ENCODE measurements around the gene CCN5.

The CCN5 gene

GRCh38 chr20:44742304-44743079 lies 27.3 kb downstream of the CCN5 start:
- DNase-seq (ENCODE audit: low read depth) = no peak
- TF ChIP-seq, protein P1, sequence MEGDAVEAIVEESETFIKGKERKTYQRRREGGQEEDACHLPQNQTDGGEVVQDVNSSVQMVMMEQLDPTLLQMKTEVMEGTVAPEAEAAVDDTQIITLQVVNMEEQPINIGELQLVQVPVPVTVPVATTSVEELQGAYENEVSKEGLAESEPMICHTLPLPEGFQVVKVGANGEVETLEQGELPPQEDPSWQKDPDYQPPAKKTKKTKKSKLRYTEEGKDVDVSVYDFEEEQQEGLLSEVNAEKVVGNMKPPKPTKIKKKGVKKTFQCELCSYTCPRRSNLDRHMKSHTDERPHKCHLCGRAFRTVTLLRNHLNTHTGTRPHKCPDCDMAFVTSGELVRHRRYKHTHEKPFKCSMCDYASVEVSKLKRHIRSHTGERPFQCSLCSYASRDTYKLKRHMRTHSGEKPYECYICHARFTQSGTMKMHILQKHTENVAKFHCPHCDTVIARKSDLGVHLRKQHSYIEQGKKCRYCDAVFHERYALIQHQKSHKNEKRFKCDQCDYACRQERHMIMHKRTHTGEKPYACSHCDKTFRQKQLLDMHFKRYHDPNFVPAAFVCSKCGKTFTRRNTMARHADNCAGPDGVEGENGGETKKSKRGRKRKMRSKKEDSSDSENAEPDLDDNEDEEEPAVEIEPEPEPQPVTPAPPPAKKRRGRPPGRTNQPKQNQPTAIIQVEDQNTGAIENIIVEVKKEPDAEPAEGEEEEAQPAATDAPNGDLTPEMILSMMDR (conservative IDR thresholded peaks at IDR 0.05; ENCODE audit: control insufficient read depth, insufficient read depth, low read depth, low read length) = no peak
- no peak overlapping the region for H3K4me3 ChIP-seq (ENCODE audit: control insufficient read depth, low read depth, low read length)

DNA sequence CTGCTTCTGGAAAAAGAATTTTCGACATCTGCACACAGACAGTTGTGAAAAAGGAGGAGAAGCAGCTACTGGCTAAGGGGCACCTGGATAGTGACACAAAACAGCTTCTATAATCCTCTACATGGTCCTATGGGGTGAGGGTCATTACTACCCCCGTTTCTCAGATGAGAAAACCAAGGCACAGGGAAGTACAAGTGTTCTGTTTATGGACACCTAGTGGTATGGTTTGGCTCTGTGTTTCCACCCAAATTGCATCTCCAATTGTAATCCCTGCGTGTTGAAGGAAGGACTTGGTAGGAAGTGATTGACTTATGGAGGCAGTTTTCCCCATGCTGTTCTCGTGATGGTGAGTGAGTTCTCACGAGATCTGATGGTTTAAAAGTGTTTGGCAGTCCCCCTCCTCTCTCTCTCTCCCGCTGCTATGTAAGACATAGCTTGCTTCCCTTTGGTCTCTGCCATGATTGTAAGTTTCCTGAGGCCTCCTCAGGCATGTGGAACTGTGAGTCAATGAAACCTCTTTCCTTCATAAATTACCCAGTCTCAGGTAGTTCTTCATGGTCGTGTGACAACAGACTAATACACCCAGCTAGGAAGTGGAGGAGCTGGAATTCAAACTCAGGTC lies 28.0 kb downstream of the CCN5 start:
- TF ChIP-seq, protein P1 (conservative IDR thresholded peaks at IDR 0.05; ENCODE audit: control insufficient read depth, insufficient read depth, low read depth, low read length) = no peak
- no peak for DNase-seq (ENCODE audit: low read depth)
- no peak overlapping the region for H3K4me3 ChIP-seq (ENCODE audit: control insufficient read depth, low read depth, low read length)

DNA sequence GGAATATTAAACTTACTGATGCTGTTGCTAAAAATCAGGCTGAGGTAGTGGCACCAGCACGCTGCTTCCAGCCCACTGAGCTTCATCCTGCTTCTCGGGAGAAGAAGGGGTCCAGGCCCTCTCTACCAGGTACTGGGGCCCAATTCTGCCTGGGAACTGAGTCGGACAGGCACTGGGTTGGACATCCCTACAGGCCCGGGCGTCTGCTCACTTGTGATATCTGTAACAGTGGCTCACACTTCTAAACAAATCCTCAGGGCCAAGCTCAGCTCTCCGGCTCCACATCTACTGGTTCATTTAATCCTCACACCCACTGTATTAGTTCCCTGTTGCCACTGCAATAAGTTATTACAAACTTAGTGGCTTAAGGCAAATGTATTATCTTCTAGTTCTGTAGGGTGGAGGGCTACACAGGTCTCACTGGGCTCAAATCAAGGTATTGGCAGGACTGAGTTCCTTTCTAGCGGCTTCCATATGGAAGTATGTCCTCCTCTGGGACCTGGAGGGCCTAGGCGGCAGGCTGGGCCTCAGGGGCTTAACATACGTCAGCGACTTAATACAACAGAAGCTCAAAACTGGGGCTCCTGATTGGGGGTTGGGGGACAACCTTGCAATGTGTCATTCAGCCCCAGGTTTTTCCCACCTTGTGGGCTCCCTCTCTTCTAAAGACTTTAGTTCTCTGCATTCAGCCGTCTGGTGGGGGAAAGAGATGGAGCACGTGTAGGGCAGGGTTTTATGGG lies 28.9 kb downstream of the CCN5 start:
- TF ChIP-seq, protein P1 (conservative IDR thresholded peaks at IDR 0.05; ENCODE audit: control insufficient read depth, insufficient read depth, low read depth, low read length) = no peak
- no peak overlapping the region for H3K4me3 ChIP-seq (ENCODE audit: control insufficient read depth, low read depth, low read length)
- DNase-seq (ENCODE audit: low read depth) = no peak

GRCh38 chr20:44745122-44745597 lies 30.0 kb downstream of the CCN5 start:
- TF ChIP-seq, protein P1 (conservative IDR thresholded peaks at IDR 0.05; ENCODE audit: control insufficient read depth, insufficient read depth, low read depth, low read length) = no peak
- H3K4me3 ChIP-seq (ENCODE audit: control insufficient read depth, low read depth, low read length) = peak overlapping the region; percentile 42
- DNase-seq (ENCODE audit: low read depth) = no peak

DNA sequence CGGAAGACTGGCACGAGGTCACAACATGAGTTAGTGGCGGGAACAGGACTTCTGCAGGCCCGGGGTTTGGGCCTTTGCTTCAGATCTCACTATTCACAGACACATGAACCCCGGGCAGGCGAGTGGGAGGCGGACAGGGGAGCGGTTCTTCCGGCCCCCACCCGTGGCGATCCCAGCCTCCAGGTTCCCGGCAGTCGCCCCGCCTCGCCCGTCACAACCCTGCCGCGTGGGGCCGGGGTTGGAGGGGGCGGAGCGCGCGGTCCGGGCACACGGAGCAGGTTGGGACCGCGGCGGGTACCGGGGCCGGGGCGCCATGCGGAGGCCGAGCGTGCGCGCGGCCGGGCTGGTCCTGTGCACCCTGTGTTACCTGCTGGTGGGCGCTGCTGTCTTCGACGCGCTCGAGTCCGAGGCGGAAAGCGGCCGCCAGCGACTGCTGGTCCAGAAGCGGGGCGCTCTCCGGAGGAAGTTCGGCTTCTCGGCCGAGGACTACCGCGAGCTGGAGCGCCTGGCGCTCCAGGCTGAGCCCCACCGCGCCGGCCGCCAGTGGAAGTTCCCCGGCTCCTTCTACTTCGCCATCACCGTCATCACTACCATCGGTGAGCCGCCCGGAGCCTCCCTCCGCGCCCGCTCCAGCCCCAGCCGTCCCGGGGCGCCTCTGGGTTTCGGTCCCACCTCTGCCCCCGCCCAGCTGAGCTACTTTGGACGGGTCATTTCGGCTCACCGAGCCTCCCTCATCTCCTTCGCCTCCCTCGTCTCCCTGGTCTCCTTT lies 30.6 kb downstream of the CCN5 start, which contains the start of gene KCNK15:
Gene KCNK15, plus strand, starts transcription at position 268 of the 769 bp plus-strand sequence. Its CDS starts 46 bp downstream, at position 314.
- TF ChIP-seq, protein P1 (conservative IDR thresholded peaks at IDR 0.05; ENCODE audit: control insufficient read depth, insufficient read depth, low read depth, low read length) = no peak
- H3K4me3 ChIP-seq (ENCODE audit: control insufficient read depth, low read depth, low read length) = peak within 1 kb of the TSS; percentile 42
- no peak for DNase-seq (ENCODE audit: low read depth)
